GM10248 (cell line): ENCODE measurements around the gene CELA1.

Experiments used
- CTCF ChIA-PET: fragments of 300-600 bp; sonication (Branson Sonifier 250); formaldehyde crosslinking; extraction: SDS; loops from one replicate; lab custom pipeline; 2021; ENCODE audit warnings: antibody characterized with exemption; lab: Yijun Ruan, JAX
- POLR2A ChIA-PET: fragments of 350-650 bp; sonication (Branson Sonifier 250); formaldehyde crosslinking; extraction: SDS; loops from one replicate; lab custom pipeline; 2020; ENCODE audit warnings: antibody characterized with exemption; lab: Yijun Ruan, JAX
- DNase-seq: peaks from one replicate; pipeline ENCODE4 v3.0.0; 2012; ENCODE audit errors: extremely low spot score
- CTCF ChIP-seq: IDR thresholded peaks from 2 replicates; pipeline ENCODE4 v1.5.1; 2012; ENCODE audit warnings: mild to moderate bottlenecking, low read depth; ENCODE audit errors: extremely low read depth, missing control alignments, control extremely low read depth

The CELA1 gene

GRCh38 chr12:51351913-51352532 is 5.5 kb upstream of the CELA1 start:
- POLR2A ChIA-PET, result interaction anchor here (0.5 kb wide), 1 partner anchor 10 kb away, joined by 4 read pairs; no protein-coding TSS in a partner anchor
- CTCF ChIA-PET, result interaction anchor here (0.9 to 8.9 kb wide), 7 partner anchors 9 to 113 kb away, joined by 3 to 128 read pairs (median 10); partner anchors contain the start of genes DAZAP2 and SMAGP
- no peak for DNase-seq
- peak; percentile 42 for TF ChIP-seq CTCF

GRCh38 chr12:51349026-51349425 is 2.5 kb upstream of the CELA1 start:
- ChIA-PET POLR2A (interaction anchor here (1.0 kb wide), 1 partner anchor 265 kb away, joined by 3 read pairs; the partner anchor contains the start of gene CSRNP2), CTCF (interaction anchor here (1.3 to 8.9 kb wide), 6 partner anchors 8 to 584 kb away, joined by 3 to 128 read pairs (median 6); no protein-coding TSS in a partner anchor)
- no peak for DNase-seq
- TF ChIP-seq CTCF, result no peak

GRCh38 chr12:51348116-51348515 is 1.6 kb upstream of the CELA1 start:
- no peak for DNase-seq
- no peak for TF ChIP-seq CTCF
- CTCF ChIA-PET, result interaction anchor here (1.4 to 5.5 kb wide), 3 partner anchors 13 to 85 kb away, joined by 3 to 35 read pairs (median 9); no protein-coding TSS in a partner anchor
- POLR2A ChIA-PET, result interaction anchor here (0.6 to 1.0 kb wide), 2 partner anchors 265 to 874 kb away, joined by 3 read pairs; partner anchors contain the start of gene CSRNP2

GRCh38 chr12:51345681-51346080 is 798 bp downstream of the CELA1 start:
- POLR2A ChIA-PET, result no interaction called here
- TF ChIP-seq CTCF, result no peak
- no peak for DNase-seq
- CTCF ChIA-PET, result interaction anchor here (0.9 to 1.2 kb wide), 2 partner anchors 10 to 15 kb away, joined by 3 read pairs; no protein-coding TSS in a partner anchor

- ChIA-PET CTCF (interaction anchor here (1.4 to 5.6 kb wide), 4 partner anchors 10 to 81 kb away, joined by 7 to 128 read pairs (median 46); partner anchors contain the start of gene SMAGP), POLR2A (no interaction called here)
- TF ChIP-seq CTCF, result no peak
- no peak for DNase-seq
These were observed 3.3 kb downstream of the CELA1 start for GRCh38 chr12:51343201-51343600.

GRCh38 chr12:51342416-51342815 is 4.1 kb downstream of the CELA1 start:
- CTCF ChIA-PET, result interaction anchor here (1.4 to 5.6 kb wide), 16 partner anchors 10 to 517 kb away, joined by 4 to 128 read pairs (median 10); partner anchors contain the start of genes DAZAP2, LETMD1 and SMAGP
- DNase-seq, result no peak
- POLR2A ChIA-PET, result no interaction called here
- no peak for TF ChIP-seq CTCF
